Nephron progenitor cell (in vitro differentiated cells): ENCODE data around the gene HNRNPA0.
A peak's percentile ranks its signal among the peaks of the same experiment; 100 is the strongest.

Experiments
- DNase-seq: peaks from one replicate; pipeline ENCODE4 v3.0.0; 2021
- H3K27ac Mint-ChIP-seq: 2 replicates; pipeline ENCODE4 v1.8.0; 2021; ENCODE audit warnings: mild to moderate bottlenecking, moderate library complexity, mixed read lengths
- H3K27me3 Mint-ChIP-seq: 2 replicates; pipeline ENCODE4 v1.8.0; 2021; ENCODE audit warnings: mild to moderate bottlenecking, low read depth, mixed read lengths; ENCODE audit not compliant: poor library complexity
- H3K36me3 Mint-ChIP-seq: 2 replicates; pipeline ENCODE4 v1.8.0; 2021; ENCODE audit warnings: low read depth, mixed read lengths
- H3K4me1 Mint-ChIP-seq: 2 replicates; pipeline ENCODE4 v1.8.0; 2021; ENCODE audit warnings: mixed read lengths
- H3K4me3 Mint-ChIP-seq: 2 replicates; pipeline ENCODE4 v1.8.0; 2021; ENCODE audit warnings: mild to moderate bottlenecking, moderate library complexity, mixed read lengths
- H3K9me3 Mint-ChIP-seq: 2 replicates; pipeline ENCODE4 v1.8.0; 2021; ENCODE audit warnings: mild to moderate bottlenecking, moderate library complexity, mixed read lengths
- CTCF ChIP-seq: fragments of 200-600 bp; sonication (generic); IDR thresholded peaks from 2 replicates; pipeline ENCODE4 v1.5.0; 2021; ENCODE audit warnings: antibody characterized with exemption

Gene HNRNPA0

GRCh38 chr5:137705106-137705505 lies 49.1 kb downstream of the HNRNPA0 start:
- no peak for TF ChIP-seq CTCF
- Mint-ChIP-seq H3K9me3 (no peaks in the 10 kb centered on the region), H3K4me3 (no peak overlapping the region), H3K27ac (no peak overlapping the region), H3K27me3 (peaks cover 4% of the 10 kb centered on the region), H3K36me3 (peaks cover 48% of the 10 kb centered on the region), H3K4me1 (peaks cover 2% of the 10 kb centered on the region)
- DNase-seq = no peak

GRCh38 chr5:137703565-137703964 lies 50.6 kb downstream of the HNRNPA0 start:
- H3K27me3 Mint-ChIP-seq = peaks cover 2% of the 10 kb centered on the region
- DNase-seq = no peak
- no peaks in the 10 kb centered on the region for H3K9me3 Mint-ChIP-seq

GRCh38 chr5:137700282-137700680 lies 53.9 kb downstream of the HNRNPA0 start:
- Mint-ChIP-seq H3K9me3 (no peaks in the 10 kb centered on the region), H3K4me3 (no peak overlapping the region), H3K36me3 (peaks cover 18% of the 10 kb centered on the region), H3K27ac (peak overlapping the region; percentile 18), H3K27me3 (no peaks in the 10 kb centered on the region), H3K4me1 (peaks cover 8% of the 10 kb centered on the region)
- TF ChIP-seq CTCF = no peak
- DNase-seq = no peak

More at GRCh38 chr5:137703565-137703964, 50.6 kb downstream of the HNRNPA0 start:
- H3K4me3 Mint-ChIP-seq = no peak overlapping the region
- H3K36me3 Mint-ChIP-seq = peaks cover 34% of the 10 kb centered on the region
- no peak overlapping the region for H3K27ac Mint-ChIP-seq
- no peak for TF ChIP-seq CTCF
- H3K4me1 Mint-ChIP-seq = peaks cover 8% of the 10 kb centered on the region

- DNase-seq = no peak
- peaks cover 18% of the 10 kb centered on the region for H3K36me3 Mint-ChIP-seq
- peaks cover 8% of the 10 kb centered on the region for H3K4me1 Mint-ChIP-seq
- H3K9me3 Mint-ChIP-seq = no peaks in the 10 kb centered on the region
- TF ChIP-seq CTCF = no peak
- H3K27me3 Mint-ChIP-seq = no peaks in the 10 kb centered on the region
- no peak overlapping the region for H3K4me3 Mint-ChIP-seq
- H3K27ac Mint-ChIP-seq = peak overlapping the region; percentile 18
Observed at GRCh38 chr5:137699336-137700281, 54.6 kb downstream of the HNRNPA0 start.

GRCh38 chr5:137696481-137696880 lies 57.7 kb downstream of the HNRNPA0 start:
- DNase-seq = no peak

More at GRCh38 chr5:137696481-137696880, 57.7 kb downstream of the HNRNPA0 start:
- Mint-ChIP-seq H3K36me3 (peaks cover 21% of the 10 kb centered on the region), H3K4me1 (peaks cover 14% of the 10 kb centered on the region), H3K9me3 (no peaks in the 10 kb centered on the region), H3K27ac (no peak overlapping the region), H3K27me3 (no peaks in the 10 kb centered on the region), H3K4me3 (no peak overlapping the region)
- TF ChIP-seq CTCF = no peak
